GM10847 (cell line): ENCODE measurements around the gene CERK.

Source experiments
- POLR2A ChIP-seq: IDR thresholded peaks from 2 replicates; pipeline ENCODE4 v1.6.1; 2011; ENCODE audit not compliant: insufficient read length; ENCODE audit errors: extremely low read depth

Gene CERK

GRCh38 chr22:46674906-46675305, 63.1 kb downstream of the CERK start:
- no peak for TF ChIP-seq POLR2A

GRCh38 chr22:46674367-46674781, 63.7 kb downstream of the CERK start:
- TF ChIP-seq POLR2A, result no peak

- no peak for TF ChIP-seq POLR2A
These were observed 64.3 kb downstream of the CERK start for GRCh38 chr22:46673662-46674236.

- no peak for TF ChIP-seq POLR2A
These were observed 64.8 kb downstream of the CERK start for GRCh38 chr22:46673205-46673604.

- no peak for TF ChIP-seq POLR2A
These were observed 65.3 kb downstream of the CERK start for GRCh38 chr22:46672731-46673130.

GRCh38 chr22:46671824-46672432, 66.1 kb downstream of the CERK start:
- no peak for TF ChIP-seq POLR2A

- no peak for TF ChIP-seq POLR2A
These were observed 68.9 kb downstream of the CERK start for GRCh38 chr22:46669201-46669600.

- no peak for TF ChIP-seq POLR2A
These were observed 69.9 kb downstream of the CERK start for GRCh38 chr22:46668116-46668515.

GRCh38 chr22:46667245-46667623, 70.8 kb downstream of the CERK start:
- TF ChIP-seq POLR2A, result no peak

GRCh38 chr22:46666577-46667244, 71.3 kb downstream of the CERK start:
- no peak for TF ChIP-seq POLR2A

GRCh38 chr22:46665751-46666280, 72.2 kb downstream of the CERK start:
- no peak for TF ChIP-seq POLR2A

- no peak for TF ChIP-seq POLR2A
These were observed 72.8 kb downstream of the CERK start for GRCh38 chr22:46665151-46665695.

- no peak for TF ChIP-seq POLR2A
These were observed 73.7 kb downstream of the CERK start for GRCh38 chr22:46664301-46664855.

- TF ChIP-seq POLR2A, result no peak
These were observed 74.5 kb downstream of the CERK start for GRCh38 chr22:46663436-46664100.

GRCh38 chr22:46663001-46663400, 75.1 kb downstream of the CERK start:
- TF ChIP-seq POLR2A, result no peak
